Posterior vena cava (tissue), 2 donors: ENCODE data around the gene FMOD. TPM values are rescaled to one million over a fixed set of nuclear protein-coding genes. Genes with fewer than 3 reads are reported as not detected.

Experiments used
- DNase-seq: peaks from one replicate; pipeline ENCODE4 v3.0.0-alpha.2; 2020; ENCODE audit warnings: low spot score
- intact Hi-C, 2 donors: fragments of 100-400 bp; cut with DNase I; formaldehyde crosslinking; loops; one replicate each; pipeline versions ENCODE4 v1.14.1 to v1.14.2; 2022 to 2023
- long read RNA-seq, 2 donors: library from polyadenylated mRNA; unstranded; transcript quantifications; one replicate each; pipeline ENCODE4 v2.0.0, GENCODE V29; 2020 to 2021
- total RNA-seq, 2 donors: library from RNA; stranded (reverse); fragmentation: NEBNext Ultra II Directional; extraction: Animal tissue kit (Norgen Biotek cat#: 25700); gene quantifications; one replicate each; pipeline ENCODE4 v1.2.1, GENCODE V29; 2021
- donor health status: DM: yes; HTN: yes; CAD: no.
- donor health status: DM: yes; HTN: yes; CAD: no.

The FMOD gene
- 100 to 1,000 TPM; 102 to 216 TPM for total RNA-seq
- long read RNA-seq, donor 1, transcript FMOD-201 (3 exons, 3,310 nt), result major isoform, 41 of 178 reads
- long read RNA-seq, donor 1, partial matches to known transcripts, result 130 of 178 reads
- long read RNA-seq, donor 1, other reads (novel, unspliced or antisense), result 5 of 178 reads
- long read RNA-seq, donor 2, transcript FMOD-201 (3 exons, 3,310 nt), result major isoform, 44 of 184 reads
- long read RNA-seq, donor 2, partial matches to known transcripts, result 108 of 184 reads
- long read RNA-seq, donor 2, other reads (novel, unspliced or antisense), result 32 of 184 reads

DNA sequence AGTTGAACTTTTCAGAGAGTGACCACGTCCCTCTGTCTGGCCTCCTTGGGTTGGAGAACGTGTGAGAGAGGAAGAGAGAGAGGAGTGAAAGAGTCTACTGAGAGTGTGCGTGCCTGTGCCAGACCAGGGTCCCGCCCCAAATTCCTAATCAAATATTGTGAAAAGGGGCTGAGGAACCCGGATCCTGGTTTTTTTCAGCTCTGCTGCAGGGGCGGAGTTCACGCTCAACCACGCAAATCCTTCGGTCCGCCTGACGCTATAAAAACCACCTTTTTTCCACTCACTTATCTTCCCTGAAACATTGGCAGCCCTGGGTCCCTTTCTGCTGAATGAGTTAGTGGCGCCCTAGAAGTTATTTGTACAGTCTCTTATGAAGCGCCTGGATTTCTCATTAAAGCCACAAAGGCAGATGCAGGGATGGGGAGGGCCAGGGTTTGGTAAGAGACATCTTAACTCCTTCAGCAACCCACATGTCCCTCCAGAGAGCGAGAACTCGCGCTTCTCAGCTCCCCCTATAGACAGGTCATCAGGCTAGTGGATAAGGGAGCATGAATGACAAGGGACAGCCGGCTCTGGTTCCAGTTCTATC lies at the start of gene FMOD:
Gene FMOD, minus strand, starts transcription at position 86 of the 589 bp plus-strand sequence. CDS start 2,852 bp downstream, outside the sequence.
- intact Hi-C loops, result no loop called here
- peak; percentile 91 for DNase-seq

DNA sequence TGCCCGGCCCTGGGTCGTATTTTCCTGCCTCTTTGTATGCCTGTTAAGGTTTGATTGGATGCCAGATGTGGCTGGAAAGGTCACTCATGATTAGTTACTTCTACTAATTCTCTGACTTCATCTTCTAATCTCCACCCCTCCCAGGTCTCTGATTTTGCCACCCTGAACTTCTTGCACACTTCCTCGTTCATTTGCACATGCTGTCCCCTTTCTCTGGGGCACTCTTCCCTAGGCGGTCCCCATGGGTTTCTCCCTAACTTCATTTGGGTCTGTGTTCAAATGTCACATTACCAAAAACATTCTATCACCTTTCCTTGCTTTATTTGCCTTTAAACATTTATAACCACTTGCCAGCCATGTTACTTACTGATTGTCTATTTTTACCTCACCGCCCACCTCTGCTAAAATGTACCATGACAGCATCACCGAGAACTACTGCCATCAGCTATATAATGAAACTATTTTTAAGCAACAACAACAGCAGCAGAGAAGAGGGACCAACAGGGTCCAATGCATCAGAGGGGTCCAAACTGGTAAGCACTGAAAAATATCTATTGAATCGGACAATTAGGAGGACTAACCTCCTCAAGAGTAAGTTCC lies 45.8 kb upstream of the FMOD start:
- intact Hi-C loops, result no loop called here
- DNase-seq, result no peak

DNA sequence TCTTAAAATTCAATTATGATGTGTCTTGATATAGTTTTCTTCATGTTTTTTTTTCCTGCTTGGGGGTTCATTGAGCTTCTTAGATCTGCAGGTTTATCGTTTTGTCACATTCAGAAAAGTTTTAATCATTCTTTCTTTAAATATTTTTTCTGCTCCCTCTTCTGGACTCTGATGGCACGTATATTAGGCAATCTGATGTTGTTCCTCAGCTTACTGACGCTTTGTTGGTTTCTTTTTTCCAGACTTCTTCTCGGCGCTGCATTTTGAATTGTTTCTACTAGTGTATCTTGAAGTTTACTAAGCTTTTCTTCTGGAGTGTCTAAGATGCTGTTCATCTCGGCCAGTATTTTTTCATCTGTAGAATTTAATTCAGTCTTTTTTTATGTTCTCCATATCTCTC lies 44.8 kb upstream of the FMOD start:
- intact Hi-C loops, result no loop called here
- DNase-seq, result no peak

DNA sequence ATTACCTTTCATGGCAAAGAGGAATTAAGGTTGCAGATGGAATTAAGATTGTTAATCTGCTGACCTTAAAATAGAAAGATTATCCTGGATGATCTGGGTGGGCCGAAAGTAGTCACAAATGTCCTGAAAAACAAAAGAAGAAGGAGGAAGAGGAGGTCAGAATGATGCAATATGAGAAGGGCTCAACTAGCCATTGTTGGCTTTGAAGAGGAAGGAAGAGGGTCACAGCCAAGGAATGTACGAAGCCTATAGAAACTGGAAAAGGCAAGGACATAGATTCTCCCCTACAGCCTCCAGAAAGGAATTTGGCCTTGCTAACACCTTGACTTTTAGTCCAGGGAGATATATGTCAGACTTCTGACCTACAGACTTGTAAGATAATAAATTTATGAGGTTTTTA lies 39.4 kb upstream of the FMOD start:
- intact Hi-C loops, result no loop called here
- no peak for DNase-seq

DNA sequence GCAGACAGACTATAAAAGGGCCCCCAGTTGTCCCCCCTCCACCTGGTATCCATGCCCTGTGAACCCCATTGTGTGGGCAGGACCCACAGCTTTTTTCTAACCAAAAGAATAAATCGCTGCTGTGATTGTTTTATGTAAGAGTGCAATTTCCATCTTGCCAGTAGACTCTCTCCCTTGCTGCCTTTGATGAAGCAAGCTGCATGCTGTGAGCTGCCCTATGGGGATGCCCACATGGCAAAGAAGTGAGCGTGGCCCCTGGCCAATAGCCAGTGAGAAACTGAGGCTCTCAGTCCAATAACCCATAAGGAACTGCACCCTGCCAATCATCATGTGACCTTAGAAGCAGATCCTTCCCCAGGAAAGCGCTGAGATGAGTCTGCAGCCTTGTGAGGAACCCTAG lies 37.8 kb upstream of the FMOD start:
- intact Hi-C loops, result no loop called here
- DNase-seq, result no peak

DNA sequence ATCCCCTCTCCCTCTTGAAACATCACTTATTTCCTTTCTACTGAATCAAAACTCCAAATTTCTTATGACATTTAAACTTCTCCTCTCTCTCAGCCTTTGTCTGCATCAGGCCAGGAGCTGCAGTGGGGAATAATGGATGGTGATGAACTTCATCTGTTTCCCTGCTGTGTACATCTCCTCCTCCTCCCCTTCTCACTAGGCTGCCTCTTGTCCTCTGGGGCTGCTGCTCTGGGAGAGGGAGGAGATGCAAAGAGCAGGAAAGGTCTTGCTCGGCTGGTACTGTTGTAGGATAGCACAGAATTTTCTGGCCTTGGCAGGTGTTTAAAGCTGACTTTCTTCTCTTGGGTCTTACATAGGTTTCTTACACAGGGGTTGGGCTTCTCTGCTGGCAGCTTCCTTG lies 31.1 kb upstream of the FMOD start:
- no peak for DNase-seq
- intact Hi-C loops, result no loop called here

DNA sequence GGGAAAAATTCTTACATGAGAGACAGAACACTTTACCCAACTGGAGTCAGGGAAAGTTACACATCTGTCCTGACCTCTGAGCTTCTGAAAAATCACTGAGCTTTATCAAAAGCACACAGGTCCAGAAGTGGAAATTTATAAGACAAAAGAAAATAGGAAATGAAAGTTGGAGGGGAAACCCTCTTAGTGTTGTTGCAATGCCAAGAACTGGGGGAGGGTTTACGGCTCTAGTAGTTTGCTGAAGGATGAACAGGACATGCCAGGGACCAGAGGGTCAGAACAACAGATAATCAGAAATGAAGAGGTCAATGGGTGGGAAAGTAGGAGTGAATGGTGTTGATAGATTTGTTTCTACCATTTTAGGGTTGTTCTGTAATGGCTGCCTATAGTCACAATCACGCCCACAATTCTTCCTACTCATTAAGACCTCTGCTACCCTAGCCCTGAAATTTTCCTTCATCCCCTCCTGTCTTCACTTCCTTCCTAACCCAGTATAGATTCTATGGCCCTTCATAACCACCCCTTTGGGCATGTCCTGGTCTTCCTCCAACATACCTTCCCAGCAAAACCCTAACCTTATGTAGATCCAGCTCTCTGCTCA lies 30.3 kb upstream of the FMOD start:
- DNase-seq, result no peak

DNA sequence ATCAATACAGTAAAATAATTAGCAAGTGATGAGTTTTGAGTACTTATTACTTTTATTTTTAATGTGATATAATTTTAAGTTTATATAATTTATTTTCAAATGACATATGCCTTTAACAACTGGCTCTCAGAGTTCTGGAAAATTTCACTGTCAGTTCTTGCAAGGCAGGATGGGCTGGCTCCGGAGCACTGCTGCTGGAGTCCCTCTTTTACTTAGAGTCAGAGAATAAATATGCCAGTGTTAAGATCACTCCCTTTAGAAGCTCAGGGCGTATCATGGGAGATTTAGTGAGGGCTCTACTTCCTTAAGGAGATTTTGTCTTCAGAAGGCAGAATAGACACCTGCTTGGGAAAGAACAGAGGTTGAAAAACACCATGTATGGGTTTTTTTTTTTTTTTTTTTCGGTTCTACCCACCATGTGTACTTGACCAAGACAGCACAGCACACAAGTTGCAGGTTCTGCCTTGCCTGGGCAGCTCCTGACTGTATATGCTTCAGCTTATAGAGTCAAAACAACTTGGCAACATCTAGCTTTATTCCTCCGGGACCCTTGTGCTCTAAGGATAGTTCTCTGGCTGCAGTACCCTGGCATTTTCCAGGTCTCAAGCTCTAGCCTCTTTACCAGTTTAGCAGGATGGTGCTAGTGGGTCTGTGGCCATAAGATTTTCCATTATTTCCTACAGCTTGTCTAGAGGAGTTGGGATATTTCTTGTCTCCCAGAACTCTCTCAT lies 29.7 kb upstream of the FMOD start:
- no peak for DNase-seq
- intact Hi-C loops, result no loop called here

More for the DNA sequence above, 30.3 kb upstream of the FMOD start:
- intact Hi-C loops, result no loop called here

DNA sequence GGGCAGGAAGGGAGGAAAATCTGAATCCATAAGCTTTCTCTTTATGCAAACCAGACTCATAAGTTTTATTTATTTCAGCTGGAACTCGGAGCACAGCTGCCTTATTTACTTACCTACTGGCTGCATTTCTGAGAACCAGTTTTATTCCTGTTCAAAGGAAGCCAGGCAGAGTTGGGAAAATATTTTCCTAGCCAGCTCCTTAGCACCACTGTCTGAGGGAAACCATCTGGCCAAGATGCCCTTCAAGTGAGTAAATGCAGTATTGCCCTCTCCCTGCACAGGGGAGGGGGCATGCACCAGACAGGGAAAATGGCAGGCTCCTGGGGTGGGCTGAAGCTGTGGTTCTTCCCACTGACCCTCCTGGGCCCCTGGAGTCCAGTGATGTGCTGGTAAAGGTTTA lies 28.9 kb upstream of the FMOD start:
- intact Hi-C loops, result no loop called here
- no peak for DNase-seq

DNA sequence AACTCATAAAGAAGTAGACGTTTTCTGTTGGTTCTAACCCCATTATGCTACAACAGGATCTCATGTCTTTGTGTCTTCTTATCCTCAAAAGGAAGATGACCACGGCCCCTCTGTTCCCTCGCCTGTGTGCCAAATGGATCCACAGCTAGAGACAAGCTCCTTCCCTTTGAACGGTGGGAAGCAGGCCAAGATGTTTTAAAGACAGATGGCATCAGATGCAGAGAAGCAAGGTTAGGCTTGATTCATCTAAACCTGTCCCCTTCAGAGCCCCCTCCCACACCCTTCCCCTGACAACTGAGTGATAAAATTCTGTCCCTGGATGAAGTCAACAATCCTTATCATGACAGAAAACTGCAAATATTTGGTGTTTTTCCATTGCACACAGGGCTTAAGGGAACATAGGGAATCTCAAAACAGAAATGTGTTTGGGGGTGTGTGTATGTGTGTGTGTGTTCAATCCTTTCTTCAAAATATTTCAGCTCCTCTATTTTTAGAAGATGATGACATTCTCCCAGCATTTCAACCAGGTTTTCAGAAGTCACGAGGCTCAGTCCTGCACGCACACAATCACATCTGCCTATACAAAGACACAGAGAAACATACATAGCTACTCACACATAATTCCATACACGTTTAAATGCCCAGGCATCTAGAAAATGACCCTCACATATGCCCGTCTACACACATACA lies 27.8 kb upstream of the FMOD start:
- intact Hi-C loops, result no loop called here
- DNase-seq, result no peak

DNA sequence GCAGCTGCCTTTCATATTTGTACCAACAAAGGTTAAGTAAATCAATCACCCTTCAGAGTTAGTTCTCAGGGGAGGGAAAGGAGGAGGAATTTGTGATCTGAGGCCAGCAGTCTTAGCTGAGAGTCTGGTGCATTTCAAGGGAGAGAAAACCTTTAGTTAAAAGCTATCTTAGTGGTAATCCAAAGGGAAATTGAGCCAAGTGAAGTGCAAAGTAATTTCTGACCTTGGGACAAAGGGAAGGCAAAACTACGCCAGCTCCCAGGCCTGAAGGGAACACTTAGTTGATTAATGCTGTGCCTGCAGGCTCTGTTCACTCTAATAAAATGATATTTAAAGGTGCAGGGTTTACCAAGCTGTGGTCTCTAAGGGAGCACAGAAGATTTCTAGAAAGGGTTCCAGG lies 23.1 kb upstream of the FMOD start:
- no peak for DNase-seq
- intact Hi-C loops, result no loop called here

DNA sequence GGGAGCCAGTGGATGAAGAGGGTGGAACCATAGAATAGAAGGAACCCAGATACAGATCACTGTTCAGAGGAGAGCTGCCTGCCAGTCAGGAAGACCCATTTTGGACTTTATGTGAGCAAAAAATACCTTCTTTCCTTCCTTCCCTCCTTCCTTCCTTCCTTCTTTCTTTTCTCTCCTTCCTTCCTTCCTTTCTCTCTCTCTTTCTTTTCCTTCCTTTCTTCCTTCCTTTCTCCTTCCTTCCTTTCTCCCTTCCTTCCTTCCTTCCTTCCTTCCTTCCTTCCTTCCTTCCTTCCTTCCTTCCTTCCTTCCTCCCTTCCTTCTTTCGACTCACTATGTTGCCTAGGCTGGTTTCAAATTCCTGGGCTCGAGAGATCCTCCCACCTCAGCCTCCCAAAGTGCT lies 22.1 kb upstream of the FMOD start:
- DNase-seq, result no peak
- intact Hi-C loops, result no loop called here

DNA sequence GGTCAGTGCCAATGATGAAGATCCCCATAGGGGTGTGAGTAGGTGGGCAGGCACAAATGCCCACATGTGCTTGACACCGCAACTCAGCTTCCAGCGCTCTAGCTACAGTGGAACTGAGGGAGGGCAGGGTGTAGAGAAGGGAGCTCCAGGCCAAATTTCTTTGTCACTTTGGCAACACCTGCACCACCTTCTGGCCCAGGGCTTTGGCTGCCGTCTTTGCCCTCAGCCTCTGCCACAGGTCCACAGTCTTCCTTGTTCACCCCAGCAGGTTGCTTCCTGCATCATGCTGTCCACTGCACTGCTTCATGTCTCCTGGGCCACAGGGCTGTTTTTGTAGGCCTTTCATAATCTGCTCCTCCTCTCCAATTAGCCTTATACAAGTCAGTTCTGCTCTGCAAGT lies 20.4 kb upstream of the FMOD start:
- no peak for DNase-seq
- intact Hi-C loops, result no loop called here

DNA sequence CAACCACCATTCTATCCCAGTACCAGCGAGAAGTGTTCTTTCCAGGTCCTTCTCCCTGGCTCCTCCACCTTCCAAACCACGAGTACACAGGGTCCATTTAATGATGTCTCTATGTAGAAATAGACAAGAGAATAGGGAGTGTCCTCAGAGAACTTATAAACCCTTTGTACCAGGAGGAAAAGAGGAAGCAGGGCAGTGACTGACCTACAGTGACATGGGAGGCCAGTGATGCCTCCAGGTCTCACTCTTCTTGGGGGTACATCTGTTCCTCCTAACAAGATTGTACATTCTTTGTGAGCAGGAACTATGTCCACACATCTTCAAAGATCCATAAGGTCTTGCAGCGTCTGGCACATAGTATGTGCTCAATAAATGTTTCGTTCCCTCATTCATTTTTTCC lies 18.7 kb upstream of the FMOD start:
- no peak for DNase-seq
- intact Hi-C loops, result loop anchor here in 1 of 2 donors (5.0 kb wide), 2 partner anchors 73 to 118 kb away; no protein-coding TSS in a partner anchor

DNA sequence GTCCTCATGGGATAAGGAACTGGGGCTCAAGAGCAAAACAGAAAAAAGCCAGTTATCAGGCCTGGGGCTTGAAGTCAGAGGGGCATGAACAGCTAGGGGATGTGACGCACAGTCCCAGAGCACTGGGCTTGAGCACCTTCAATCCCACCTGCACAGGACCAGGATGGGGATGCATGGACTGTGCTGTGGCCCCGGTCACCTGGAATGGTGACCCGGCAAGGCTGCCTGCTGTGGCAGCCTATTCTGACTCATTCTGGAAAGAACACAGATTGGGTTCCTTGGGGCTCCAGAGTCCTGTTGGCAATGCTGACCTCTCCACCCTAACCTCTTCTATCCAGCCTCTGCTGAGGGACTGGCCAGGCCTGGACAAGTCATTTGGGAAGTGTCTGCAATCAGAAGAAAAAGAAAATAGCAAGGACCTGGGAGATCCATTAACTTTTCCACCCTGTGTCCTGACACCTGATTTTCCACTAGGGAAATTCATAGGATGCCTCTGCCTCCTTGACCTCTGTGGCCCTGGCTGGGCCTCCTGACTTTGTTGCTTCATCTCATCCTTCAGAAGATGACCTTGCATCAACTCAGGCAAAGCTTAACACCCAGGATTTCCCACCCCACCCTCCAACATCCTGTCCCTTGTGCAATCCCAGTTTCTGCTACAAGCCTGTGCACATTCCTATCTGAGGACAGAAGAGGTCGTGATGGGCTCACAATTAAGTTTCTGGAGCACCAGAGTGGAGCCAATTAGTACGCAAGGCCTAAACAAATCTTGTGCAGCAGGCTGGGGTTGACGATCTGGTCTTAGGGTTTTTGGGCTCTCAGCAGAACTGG lies 17.9 kb upstream of the FMOD start:
- intact Hi-C loops, result loop anchor here in 1 of 2 donors (5.0 kb wide), 2 partner anchors 73 to 118 kb away; no protein-coding TSS in a partner anchor
- DNase-seq, result peak; percentile 87

DNA sequence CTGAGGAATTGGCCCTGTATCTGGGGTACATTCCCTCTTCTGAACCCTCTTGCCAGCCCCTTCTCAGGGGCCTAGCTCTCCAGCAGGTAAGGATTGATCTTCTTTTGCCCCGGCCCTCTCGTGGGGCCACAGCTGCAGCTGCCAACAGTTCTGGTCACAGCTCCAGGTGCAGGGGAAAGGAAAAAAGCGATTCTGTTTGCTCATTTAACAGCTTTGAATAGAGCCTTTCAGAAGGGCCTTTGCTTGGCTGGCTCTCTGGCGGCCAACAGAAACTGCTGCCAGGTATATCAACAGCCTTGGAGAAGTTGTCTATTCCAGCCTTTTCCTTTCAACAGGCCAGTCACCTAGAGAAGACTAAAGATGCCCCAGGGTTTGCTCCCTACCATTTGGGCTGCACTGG lies 16.1 kb upstream of the FMOD start:
- intact Hi-C loops, result loop anchor here in 1 of 2 donors (5.0 kb wide), 2 partner anchors 75 to 120 kb away; no protein-coding TSS in a partner anchor

DNA sequence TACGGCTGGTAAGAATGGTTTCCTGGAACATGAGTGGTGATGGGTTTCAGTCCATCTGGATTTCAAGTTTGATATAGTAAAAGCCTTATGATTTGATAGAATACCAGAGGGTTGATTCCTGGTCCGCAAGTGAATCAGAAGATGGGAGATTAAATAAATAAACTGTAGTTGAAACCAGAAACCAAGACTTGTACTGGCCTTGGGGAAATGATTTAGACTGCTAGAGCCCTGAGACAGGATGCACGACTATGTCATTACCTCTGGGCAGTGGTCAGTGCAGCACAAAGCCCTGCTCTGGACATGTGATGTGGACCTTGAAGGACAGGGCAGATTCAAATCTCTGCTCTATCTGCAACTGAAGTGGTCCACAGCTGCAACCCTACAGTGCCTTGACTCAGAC lies 15.6 kb upstream of the FMOD start:
- DNase-seq, result no peak
- intact Hi-C loops, result loop anchor here in 1 of 2 donors (5.0 kb wide), 2 partner anchors 76 to 121 kb away; no protein-coding TSS in a partner anchor

More for the DNA sequence above, 16.1 kb upstream of the FMOD start:
- no peak for DNase-seq

DNA sequence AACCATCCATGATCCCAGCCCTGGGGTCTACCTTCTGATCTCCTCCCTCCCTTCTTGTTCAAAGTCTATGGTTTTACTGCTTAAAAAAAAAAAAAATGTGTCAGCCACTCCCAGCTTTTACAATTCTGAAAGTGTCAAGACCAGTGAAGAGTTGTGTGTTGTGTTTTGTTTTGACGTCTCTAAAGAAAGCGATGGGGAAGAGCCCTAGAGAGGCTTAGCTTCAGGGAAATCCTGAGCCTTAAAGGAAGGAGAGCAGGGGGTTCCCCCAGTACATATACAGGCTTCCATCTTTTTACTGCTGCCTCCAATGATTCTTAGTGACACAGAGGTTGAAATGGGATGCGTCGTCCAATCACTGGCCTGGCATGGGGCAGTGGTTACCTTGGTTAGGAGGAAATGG lies 13.9 kb upstream of the FMOD start:
- intact Hi-C loops, result loop anchor here in 1 of 2 donors (5.0 kb wide), 2 partner anchors 77 to 122 kb away; no protein-coding TSS in a partner anchor
- DNase-seq, result no peak
